ENCODE results near the gene VAC14.

VAC14 gene

DNA sequence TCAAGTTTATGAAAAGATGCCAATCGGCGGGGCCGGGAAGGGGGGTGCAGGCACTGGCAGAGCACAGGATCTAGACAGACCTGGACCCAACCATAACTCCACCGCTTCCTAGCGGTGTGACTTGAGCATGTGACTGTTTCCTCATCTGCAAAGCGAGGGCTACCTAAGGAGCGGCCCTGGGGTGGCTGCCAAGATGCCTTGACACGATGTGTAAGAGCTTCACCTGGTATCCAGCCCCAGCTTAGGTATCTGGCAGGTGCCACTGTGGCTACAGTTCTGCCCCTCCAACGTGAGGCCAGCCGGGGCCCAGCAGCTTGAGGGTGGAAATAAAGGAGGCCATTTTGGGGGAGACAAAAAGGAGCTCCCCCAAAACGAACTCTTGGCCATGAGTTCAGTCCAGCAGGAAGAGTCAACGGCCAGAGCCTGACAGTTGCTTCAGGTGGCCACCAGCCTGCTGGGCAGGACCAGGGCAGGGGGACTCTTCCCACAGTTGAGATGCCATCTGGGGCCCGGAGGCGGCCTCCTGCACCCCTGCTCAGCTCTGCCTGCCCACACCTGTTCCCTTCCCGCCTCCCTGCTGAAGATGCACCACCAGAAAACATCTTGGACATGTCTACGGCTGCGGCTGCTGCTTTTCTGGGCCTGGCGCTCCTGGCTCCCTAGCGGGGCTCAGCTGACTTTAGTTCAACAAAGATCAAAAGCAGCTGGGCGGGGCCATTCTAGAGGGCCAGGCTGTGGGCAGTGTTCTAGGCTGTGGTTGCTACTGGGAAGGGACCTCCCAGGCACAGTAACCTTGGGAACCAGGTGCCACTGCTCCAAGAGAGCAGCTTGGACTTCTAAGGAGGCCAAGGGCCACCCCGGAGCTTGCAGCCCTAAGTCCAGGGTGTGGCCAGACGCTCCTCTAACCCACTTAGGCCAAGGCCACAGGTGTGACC, 111.7 kb downstream of the VAC14 start:
- DNase-seq: no peak

DNA sequence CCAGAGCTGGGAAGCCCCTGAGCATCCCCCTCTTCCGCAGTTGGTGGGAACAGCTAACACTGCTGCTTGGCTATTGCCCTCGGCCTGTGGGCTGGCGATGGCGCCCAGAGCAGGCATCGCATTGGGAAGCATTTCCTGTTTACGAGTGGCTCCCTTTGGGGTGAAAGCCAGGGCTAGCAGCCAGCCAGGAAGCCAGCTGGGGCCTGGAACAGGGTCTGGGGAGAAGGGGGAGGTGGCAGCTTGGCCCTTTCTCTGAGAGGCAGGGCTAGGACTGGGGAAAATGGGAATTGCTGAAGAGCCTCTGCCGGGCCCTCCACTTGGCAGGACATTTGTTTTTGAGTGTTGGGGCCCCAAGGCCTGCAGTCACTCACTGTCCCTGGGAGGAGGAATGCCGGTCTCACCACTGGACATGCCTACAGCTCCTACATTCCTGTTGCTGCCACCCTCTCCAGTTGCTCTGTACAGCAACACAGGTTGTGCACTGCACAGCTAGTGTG, 112.7 kb downstream of the VAC14 start:
- no peak for DNase-seq

DNA sequence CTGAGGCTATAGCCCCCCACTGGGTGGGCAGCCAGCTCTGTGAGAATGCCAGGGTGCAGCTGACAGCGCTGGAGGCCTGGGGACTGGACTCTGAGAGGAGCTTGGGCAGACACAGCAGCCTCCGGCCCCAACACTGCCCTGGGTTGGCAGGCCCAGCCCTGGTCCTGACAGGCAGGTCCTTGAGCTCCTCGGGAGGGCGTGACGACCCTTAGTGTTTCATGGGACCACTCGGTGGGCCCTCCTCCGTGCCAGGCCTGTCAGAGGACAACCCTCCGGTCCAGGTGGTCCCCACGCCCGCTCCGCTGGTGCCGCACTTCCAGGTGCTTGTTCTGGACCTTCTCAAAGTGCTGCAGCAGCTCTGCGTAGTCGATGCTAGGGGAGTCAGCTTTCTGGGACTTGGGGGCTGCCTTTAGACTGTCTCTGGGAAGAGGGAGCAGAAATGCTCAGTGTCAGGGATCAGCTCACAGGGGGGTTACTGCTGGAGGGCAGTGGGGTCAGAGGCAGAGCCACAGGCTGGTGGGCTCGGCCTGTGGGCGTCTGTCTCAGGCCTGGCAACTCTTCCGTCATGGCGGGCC, 113.2 kb downstream of the VAC14 start:
- no peak for DNase-seq

DNA sequence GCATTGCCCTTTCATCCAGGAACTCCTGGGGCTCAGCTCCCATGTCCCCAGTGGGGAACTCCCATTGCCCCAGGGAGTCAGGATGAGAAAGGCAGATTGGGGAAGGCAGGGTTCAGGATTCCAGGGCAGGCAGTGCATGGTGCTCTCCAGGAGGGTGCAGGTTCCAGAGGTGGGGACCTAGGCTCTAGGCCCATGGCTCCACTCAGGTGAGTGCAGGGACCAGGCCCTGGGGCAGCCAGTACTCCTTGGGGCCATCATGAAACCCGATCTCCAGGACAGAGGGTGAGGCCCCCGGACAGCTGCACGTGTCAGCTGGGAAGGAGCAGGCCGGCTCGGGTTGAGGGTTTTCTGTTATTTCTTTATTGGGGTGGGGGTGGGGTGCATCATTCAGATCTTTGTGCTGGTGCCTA, 113.9 kb downstream of the VAC14 start:
- DNase-seq: no peak

DNA sequence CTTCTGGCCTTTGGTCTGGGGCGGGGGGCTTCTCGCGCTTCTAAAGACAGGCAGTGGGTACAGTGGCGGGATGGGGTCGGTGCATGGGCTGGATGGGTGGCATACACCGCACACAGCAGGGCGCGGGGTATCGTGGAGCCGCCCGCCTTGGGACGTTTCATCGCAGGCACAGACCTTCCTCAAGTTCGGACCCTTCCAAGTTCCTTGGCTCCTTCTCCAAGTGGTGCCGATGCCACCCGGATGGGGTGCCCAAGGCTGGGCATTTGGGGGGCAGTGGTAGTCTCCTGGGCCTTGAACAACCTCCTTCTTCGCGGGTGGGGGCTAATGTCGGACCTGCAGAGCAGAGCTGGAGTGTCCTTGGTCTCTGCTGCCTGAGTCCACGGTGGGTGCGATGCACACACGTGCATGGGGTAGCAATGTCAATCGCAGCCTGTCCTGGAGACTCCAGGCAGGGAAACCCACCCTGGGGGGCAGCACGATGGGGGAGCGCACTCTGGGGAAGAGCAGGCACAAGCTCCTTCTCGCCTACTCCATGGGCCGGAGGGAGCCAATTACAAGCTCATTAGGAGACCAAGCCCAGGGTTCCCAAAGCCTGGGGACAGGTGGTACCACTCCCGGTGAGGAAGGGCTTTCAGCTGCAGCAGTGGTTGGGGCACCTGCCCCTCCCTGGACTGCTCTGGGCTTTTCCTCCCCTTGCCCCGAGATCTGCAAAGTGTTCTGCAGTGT, 114.4 kb downstream of the VAC14 start:
- no peak for DNase-seq

DNA sequence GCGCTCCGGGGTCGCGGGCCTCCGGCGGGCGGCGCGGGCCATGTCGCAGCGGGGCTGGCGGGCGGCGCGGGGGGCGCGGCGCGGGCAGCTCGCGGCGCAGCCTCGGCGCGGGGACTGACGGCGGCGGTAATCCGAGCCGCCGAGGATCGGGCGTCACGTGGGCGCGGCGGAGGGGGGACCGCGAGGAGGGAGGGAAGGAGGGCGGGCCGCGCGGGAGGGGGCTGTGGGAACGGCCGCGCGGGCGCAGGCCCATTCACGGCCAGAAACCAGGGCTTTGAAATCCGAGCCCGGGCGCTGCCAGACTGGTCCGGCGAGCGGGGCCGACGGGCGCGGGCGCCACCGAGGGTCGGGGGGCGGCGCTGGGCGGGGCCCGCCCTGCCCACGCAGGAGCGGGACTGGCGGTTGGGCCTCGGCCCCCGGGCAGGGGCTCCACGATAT, 115.0 kb downstream of the VAC14 start, which contains the start of gene MTSS2:
MTSS2 (minus strand) TSS at position 116 of the 438 bp plus-strand sequence. CDS start 262 bp downstream, outside the sequence.
- no peak for DNase-seq

DNA sequence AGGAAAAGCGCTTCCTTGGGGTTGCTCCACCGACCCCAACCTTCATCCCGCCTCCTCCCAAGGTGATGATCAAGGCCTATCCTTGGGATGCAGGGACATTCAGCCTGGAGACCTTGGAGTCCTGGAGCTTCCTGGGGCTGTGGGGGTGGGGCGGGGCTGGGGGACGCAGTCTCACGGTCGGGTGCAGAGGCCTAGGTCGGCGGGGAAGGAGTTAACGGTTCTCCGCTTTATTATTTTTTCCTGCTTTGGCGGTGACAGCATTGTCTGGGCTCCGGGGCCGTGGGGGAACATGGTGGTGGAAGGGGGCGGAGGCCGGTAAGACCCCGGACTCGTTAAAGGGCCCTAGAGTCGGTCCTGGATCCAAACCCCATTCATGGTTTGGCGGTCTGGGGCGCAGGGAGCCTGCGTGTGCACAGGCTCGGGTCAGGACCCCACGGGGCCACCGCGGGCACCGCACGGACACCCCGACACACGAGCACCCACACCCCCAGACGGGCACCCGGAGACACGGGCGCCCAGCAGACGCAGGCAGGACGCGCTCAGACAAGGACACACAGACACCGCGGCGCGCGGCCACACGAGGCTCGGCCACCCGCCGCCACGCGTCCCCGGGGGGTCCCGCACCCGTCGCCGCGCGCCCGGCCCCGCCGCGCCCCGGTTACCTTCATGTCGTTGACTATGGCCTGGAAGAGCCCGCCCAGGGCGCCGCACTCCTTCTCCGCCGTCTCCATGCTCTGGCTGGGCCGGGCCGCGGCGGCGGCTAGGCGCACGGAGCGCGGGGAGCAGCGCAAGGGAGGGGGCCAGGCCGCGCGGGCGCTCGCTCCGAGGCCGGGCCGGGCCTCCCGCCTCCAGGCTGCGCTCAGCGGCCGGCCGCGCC, 115.7 kb downstream of the VAC14 start:
- no peak for DNase-seq

DNA sequence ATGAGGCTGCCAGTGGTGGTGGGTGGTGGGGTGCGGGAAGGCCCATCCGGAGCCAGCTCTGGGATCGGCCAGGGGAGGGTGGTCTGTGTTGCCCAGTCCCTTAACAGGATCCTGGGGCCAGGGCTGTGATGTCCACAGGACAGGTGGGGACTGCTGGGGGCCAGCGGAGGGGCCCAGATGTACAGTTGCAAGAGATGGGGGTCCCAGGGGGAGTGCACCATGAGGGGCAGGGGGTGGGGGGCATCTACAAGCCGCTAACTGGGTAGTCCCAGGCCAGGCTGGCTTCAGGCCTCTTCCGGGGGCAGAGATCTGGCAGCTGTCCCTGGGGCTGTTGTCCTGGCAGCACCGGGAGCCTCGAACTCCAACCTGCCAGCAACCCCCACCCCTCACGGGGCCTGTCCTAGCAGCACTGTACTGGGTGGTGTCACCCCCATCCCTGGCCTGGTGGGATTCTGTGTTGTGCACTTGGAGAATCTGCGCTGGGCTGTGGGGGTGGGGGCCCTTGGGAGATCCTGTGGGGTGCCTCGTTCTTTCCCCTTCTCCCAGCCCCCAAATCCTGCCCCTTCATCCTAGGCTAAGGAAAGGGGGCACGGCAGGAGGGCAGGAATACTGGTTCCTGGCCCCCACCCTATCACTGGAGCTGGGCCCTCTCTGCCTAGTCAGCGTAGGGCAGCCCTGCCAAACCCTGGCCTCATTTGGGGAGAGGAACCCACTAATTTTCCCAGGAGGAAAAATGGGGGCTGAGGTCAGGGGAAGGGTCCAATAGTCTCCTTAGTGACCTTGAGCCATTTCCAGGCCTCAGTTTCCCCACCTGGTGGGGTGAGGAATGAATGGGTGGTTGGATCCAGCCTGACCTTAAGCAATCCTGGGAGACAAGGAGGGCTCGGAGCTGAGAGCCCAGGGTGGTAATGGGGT, 116.6 kb downstream of the VAC14 start:
- DNase-seq: no peak

DNA sequence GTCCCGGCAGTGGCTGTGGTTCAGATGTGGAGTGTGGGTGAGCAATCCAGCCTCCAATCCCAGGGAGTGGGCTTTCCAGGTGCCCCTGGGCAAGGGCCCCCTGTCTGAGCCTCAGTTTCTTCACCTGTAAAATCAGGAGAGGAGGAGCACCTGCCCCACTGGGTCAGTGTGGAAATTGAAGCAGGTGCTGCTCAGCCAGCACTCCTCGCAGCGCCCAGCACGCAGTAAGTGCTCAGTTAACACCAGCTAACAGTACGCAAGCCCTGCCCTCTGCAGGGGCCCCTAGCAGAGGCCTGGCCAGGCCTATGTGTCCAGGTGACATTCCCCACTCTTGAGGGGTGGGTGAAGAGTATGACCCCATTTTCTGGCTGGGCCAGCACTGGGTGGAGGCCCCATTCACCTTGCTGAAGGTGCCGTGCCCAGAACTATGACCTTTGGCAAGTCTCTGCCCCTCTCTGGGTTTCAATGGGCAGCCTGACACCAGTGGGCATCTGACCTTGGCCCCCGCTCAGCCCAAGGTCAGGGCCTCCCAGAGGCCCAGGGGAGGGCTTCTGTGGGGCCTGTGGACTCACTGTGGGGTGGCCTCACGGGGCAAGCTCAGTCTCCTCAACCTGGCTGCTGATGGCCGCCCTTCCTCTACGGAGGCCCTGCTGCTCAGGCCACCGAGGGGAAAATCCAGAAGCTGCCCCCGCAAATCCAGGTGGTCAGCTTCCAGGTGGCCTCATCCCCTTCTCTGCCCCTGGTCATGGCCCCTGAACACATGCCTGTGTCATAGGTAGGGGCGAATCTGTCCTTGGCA, 117.6 kb downstream of the VAC14 start:
- no peak for DNase-seq

DNA sequence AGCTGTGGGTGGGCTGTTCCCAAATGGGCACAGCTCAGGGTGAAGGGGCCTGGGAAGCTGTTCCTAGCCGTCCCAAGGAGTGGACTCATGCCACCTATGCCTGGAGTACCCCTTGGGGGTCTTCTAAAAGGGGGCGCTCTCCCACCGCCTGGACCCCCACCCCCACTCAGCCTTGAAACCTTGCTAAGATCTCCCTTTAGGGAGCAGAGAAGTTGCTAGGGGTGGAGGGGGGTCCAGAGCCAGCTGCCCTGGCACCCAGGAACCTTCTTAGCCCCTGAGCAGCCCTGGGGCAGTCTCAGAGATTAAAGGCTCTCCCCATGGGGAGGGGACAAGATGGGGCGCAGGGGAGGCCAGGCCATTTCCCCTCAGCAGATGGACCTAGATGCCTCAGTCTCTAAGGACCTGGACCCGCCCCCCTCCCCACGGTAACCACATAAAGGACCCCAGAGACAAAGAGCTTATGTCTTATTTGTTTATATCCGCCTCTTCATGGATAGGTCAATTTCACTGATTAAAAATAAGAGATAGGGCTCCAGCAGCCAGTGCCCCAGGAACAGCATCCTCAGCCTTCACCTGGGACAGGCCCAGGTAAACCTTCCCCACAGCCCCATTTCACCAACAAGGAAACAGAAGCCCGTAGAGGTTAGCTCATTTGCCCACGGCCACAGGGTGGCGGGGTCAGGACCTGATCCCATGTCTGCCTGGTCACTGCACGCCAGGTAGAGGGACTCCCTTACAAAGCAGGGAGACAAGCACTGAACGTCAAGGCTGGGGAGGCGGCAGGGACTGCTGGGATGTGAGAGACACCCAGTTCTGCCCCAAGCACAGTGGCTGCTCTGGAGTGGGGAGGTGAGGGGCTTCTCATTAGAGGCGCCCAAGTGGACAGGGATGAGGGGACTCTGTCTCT, 118.5 kb downstream of the VAC14 start:
- no peak for DNase-seq

DNA sequence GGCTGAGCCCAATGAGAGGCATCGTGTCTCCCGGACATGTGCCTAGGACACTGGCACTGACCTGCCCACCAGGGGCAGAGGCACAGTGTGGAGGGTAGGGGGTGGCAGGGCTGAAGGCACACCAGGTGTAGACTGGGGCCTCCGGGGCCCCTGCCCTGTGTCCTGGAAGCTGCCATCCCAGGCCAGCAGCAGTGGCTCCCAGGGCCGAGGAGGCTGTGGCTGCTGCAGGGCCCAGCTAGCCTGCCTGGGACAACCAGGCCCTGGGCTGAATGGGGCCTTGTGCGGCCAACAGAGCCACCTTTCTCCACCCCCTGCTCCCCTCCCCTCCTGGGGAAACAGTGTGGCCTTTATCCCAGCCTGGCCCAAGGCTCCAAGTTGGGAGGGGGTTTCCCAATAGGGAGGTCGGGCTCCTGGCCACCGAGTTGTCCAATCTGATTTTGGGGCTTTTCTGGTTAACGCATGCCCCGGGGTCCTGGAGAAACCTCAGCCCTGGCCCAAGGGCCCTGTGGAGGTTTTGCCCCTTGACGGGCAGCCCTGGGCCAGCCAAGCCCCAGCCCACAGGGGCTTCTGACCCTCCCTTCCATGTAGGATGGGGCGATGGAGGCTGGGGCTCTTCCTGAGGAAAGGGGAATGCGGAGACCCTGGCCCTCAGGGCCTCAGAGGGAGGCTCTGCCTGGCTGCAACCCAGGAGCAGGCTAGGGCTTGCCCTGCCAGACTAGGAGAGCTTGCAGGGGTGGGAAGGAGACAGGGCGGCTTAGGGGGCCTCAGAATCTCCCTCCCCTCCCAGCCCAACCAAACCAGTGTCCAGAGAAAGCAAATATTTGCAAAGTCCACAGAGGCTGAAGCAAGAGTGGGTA, 119.3 kb downstream of the VAC14 start:
- DNase-seq: no peak

DNA sequence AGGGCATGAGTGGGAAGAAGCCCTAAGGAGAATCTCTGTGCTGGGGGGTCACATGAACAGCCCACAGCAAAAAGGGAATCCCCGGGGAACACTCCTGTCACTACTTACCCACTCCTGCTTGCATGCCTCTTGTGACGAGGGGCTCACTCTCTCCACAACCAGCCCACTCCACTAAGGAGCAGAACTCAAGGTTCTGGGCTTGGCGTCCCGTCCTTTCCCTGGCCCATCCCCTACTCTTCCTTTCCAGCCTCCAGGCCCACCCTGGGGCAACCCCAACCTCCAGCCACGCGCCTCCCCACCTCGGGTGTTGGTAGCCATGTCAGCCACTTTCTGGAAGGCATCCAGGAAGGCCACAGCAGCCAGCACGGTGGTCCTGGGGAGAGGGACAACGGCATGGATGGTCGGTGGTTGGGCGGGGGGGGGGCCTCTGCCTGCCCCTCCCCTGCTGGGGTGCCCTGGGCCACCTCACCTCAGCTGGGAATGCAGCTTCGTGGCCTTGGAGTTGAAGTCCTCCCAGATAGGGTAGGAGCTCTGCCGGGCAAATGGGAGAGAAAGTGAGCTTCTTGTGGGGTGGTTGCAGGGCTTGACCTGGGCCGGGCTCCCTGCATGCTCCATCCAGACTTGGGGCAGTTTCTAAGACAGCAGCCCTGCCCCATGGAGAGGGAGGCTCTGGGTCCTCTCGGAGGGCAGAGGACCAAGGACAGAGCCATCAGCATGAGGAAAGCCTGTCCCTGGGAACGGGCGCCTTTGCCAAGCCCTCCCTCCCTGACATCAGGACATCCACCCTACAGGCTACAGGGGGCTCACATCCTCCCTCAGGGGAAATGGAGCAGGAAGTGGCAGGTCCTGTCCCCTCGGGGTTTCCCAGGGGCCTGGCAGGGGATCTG, 120.2 kb downstream of the VAC14 start:
- no peak for DNase-seq

DNA sequence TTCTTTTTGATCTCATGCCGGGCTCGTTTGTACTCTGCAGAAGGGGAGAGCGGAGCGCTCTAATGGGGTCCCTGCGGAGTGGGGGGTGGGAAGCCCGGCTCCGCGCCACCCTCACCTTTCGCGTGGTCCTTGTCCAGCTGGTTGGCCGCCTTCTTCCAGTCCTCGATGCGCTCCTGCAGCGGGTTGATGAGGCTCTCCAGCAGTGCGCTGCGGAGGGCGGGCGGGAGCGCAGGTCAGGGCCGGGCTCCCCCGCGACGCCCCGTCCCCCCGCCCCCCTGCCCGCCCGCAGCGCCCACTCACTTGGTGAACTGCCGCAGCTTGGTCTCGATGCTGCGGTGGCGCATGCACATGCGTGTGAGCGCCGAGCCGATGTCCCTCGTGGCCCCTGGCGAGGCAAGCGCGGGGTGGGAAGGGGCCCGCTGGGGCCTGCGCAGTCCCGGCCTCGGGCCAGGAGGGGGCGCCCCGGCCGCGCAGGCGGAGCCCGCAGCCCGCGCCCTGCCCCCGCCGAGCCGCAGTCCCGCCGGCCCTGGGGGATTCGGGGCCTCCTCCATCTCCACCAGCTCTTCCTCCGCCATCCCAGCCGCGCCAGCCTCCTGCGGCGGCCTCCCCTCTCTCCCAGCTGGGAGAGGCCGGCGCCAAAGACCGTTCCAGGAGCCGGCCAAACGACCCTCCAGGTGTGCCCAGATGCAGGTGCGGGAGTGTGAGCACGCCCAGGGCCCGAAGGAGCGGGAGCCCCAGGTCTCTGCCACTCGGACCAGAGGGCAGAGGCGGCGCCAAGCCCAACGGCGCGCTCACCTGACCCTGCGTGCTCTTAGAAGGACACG, 121.1 kb downstream of the VAC14 start:
- DNase-seq: no peak

DNA sequence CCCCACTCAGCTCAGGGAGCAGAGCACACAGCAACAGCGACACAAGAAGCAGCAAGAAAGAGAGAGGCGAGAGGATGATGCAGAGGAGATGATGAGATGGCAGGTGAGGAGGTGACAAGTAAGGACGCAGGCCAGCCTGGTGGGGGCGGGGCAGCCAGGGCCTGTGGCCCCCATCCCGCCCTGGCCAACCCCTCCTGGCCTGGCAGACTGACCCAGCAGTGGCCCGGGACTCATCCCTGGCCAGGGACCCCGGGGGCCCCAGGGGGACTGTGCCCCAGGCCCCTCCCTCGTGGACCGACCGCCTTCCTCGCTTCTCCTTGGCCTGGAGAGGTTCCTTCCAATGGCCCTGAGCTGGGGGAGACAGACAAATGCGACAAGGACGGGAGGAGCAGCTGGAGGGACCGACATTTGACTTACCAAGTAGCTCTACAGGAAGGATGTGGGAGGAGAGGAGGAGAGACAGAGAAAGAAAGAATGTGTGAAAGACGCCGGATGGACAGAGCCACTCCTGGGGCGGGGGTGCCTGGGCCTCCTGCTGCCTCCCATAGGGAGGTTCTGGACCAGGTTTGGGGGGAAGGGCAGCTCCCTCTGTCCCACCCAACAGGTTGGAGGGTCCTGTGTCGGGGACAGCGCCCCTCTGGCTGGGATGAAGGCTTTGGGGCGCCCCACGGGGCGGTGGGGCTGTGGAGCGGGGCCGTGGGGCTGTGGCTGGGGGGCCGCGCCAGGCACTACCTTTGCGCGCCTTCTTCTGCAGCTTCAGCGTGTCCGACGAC, 121.9 kb downstream of the VAC14 start:
- DNase-seq: no peak

DNA sequence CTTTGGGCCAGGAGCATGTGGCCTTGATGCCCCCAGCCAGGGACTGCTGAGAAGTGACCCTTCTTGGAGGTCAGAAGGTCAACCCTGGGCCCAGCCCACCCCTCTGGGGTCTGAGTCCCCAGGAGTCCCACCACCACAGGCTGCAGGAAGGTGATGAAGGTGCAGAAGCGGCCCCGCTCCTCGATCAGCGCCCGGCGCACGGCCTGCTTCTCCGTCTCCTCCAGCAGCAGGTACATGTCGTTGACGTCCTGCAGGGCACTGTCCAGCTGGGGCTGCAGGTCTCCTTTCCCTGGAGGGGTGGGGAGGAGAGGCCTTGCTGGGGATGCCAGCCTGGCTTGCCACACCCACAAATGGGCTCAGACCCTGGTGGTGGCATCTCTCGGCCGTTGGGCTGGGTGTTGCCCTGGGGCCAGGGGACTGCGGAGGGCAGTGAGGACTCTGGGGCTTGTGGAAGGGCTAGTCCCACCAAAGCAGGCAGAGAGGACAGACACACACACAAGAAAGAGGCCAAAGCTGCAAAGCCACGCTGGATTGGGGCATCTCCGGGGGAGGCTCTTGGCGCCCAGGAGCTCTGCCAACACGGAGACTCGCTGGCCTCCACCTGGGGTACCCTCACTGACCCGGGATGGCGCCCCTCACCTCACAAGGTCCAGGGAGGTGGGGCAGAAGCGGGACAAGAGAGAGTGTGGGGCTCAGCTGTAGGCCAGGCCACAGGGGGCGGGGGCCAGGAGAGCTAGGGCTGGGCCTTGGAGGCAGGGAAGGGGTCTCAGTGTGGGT, 122.6 kb downstream of the VAC14 start:
- DNase-seq: no peak

All from activated CD4-positive, alpha-beta T cell treated with anti-CD3 and anti-CD28 coated beads, Interleukin-2, amount 50 U/mL, for 16 hours (primary cell).